Fibroblast of upper back skin (primary cell): Measurements from ENCODE around the gene RAI14.

Experiments
- DNase-seq: peaks from one replicate; pipeline ENCODE4 v3.0.0-alpha.2; 2013

RAI14 gene

DNA sequence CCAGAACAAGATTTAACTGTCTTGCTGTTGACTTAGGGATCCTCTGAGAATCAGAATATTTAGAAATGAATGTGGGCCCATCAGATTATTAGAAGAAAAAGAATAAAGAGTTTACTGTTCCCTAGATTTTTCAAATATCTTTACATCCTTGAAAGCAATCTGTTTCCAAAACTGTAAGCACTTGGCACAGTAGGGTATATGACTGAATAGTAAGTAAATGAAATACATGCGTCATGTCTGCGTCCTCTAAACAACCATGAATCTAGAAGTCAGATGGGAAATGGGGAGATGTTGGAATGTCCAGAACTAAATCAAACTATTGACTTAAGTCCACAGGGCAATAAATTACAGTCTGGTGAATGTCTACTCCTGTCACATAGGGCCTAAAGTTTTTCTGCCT lies 209.0 kb downstream of the RAI14 start:
- DNase-seq = peak; percentile 20

DNA sequence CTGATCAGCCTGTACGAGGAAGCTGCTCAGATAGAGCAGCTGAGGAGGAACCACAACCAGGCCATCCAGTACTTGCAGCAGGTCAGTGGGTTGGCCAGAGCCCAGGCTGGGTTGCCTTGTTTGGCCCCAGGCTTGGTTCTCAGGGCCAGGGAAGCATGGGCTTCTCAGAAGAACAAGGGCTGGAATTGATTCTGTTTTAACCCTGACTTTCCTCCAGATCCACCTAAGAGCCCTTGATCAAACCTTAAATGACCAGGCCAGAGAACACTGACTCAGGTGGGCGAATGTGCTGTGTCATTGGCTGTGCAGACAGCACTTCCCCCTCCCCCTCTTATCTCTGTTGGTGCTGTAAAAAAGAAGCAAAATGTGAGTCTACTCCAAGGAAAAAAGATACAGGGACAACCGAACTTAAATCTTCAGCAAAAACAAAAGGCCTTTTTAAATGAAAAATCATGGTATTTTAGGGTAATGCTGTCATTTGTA lies 210.9 kb downstream of the RAI14 start:
- no peak for DNase-seq

DNA sequence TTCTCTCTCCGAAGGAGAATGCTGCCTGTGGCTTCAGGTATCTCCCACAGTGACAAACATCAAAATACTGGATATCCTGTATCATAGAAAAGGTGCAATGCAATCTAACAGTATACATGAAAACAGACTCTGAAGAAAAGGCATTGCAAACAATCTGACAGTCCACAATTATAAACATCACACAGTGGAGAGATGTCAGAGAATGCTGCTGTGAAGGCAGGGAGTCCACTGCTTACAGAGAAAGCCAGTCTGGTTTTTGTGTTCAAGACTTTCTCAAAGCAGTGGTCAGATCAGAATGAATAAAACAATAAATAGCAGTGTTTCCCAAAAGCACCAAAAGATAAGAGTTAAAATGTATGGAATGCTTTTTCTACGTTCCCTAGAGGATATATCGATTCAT lies 211.5 kb downstream of the RAI14 start:
- DNase-seq = no peak

DNA sequence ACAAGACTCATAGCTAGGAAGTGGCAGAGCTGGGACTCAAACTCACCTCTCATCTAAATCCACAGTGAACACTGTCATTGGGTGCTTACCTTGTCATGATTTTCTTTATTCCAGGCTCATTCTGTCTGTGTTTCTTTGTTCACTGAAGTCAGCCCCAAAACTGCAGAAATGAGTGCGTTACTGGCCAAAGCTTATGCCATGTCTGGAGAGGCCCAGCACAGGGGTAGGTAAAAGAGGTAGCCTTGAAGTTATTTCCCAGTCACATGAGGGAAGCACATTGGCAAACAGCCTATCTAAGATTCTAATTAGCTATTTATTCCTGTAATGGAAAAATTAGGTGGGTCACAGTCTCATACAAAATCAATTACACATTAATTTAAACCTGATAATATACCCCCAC lies 212.7 kb downstream of the RAI14 start:
- DNase-seq = no peak

DNA sequence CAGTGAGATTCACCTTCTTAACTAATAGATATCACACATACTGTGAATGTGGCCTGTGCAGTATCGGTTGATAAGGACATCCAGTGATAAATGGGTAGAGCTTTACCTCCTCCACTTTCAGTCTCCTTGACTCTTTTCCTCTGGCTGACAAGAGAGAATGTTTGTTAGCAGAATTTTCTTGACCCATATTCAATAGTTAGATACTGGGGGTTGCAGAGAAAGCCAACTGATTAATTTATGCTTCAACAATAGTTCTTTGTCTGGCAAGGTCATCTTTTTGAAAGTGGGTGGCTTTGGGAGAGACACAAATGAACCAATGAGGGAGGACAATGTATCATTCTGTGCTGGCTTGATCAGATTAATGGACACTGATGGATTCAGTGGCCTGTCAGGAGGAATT lies 213.1 kb downstream of the RAI14 start:
- DNase-seq = no peak

DNA sequence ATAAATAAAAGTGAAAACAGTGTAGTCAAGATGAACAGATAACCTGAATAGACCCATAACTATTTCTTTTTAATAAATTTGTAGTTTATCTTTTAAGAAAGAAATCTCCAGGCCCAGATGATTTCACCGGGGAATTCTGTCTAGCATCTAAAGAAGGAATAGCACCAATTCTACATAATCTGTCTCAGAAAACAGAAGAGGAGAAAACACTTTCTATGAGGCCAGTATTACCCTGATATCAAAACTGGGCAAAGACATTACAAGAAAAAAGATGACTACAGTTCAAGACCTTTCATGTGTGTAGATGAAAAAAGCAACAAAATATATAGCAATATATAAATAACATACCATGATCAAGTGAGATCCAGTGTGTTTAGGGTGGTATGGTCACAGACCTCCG lies 214.3 kb downstream of the RAI14 start:
- no peak for DNase-seq

DNA sequence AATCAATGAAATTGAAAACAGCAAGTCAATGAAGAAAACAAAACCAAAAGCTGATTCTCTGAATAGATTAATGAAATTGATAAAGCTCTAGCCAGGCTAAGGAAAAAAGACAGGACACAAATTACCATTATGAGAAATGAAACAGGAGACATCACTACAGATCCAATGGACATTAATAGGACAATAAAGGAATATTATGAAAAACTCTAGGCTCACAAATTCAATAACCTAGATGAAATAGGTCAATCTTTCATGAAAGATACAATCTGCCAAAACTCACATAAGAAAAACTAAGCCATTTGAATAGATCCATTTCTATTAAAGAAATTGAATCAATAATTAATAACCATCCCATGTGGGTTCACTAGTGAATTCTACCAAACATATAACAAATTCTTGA lies 220.1 kb downstream of the RAI14 start:
- no peak for DNase-seq

DNA sequence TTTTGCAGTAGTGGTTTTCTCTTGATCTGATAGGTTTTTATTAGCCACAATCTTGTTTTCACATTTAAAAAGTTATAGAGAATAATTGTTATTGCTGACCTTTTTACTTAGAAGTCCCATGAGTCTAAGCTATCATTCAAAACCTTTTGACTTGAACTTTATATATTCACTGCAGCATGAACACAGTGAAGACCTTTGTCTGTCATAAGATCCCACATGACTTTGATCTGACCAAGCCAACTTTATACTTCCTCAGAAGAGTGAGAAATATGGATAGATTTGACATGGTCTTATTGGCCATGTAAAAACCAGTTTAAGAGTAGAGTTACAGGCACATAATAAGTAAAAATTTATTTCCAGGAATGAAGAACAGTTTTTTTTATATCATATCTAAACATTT lies 225.1 kb downstream of the RAI14 start:
- DNase-seq = no peak
